GM21447 (cell line): ENCODE data around the gene KCNJ12.
"Not testable (repeated sequence)": the region's sequence is repeated elsewhere in the genome, so short reads cannot be mapped to it uniquely, and the experiment has no call there.

Experiments used
- ATAC-seq: cut with Tn5 transposase; IDR thresholded peaks from one replicate; pipeline ENCODE4 v1.9.1; 2021; ENCODE audit not compliant: unreplicated experiment

KCNJ12 gene

DNA sequence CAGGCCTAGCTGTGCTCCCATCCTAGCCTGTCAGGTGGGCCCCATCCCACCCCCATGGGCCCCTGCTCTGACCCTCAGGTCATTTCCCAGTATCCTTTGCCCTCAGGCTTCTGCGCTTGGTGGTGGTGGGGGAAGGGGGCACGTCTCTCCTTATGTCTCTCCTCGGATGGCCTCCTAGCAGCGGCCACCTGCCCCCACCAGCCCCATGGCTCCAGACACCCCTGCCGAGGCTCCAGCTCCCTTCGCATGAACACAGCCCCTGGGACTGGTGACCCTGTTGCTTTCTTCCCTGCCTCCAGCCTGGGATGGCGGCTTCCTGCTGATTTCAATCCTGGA is 27.3 kb upstream of the KCNJ12 start:
- not testable (repeated sequence) for ATAC-seq

DNA sequence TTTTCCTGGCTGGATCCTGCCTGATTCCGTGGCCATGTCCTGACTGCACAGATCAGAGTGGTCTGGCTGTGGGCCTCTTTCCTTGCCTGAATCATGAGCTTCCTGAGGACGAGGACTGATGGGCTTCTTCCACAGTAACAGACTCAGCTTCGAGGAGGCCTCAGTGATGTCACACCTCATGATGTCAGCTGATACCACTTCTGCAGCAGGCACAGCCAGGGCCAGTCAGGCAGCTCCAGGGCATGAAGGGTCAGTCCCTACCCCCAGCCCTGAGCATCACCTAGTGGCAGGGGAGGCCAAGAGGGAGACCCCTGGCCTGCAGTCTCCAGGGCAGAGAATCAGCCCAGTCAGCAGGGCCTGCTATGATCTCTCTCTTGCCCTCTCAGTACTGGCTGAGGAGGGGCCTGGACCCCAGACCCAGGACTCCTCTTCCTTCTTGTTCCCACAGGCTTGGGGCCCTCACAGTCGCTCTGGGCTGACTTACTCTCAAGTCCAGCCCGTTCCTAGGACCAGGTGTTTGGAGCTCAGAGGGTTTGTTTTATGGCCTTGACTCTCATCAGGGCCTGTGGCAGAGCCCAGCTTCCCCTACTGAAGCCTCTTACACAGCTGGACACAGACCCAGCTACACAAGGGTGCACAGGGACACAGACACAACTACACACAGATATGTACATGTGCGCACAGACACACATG is 26.7 kb upstream of the KCNJ12 start:
- not testable (repeated sequence) for ATAC-seq

DNA sequence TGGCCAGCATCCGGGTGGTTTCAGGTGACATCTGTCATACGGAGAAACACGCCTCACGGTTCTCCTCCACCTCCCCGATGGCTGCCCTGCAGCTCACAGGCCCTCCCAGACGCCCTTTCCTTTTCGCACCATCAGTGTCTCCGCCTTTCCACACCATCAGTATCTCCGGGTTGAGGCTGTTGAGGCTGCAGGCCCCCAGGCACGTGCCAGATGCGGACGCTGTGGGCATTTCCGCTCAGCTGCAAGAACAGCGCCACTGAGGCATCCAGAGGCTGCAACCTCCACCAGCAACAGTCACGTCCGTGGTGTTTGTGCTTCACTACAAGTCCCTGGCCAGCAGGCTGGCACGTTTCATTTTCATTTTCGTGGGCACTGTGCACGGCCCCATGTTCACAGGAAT is 25.7 kb upstream of the KCNJ12 start:
- not testable (repeated sequence) for ATAC-seq

DNA sequence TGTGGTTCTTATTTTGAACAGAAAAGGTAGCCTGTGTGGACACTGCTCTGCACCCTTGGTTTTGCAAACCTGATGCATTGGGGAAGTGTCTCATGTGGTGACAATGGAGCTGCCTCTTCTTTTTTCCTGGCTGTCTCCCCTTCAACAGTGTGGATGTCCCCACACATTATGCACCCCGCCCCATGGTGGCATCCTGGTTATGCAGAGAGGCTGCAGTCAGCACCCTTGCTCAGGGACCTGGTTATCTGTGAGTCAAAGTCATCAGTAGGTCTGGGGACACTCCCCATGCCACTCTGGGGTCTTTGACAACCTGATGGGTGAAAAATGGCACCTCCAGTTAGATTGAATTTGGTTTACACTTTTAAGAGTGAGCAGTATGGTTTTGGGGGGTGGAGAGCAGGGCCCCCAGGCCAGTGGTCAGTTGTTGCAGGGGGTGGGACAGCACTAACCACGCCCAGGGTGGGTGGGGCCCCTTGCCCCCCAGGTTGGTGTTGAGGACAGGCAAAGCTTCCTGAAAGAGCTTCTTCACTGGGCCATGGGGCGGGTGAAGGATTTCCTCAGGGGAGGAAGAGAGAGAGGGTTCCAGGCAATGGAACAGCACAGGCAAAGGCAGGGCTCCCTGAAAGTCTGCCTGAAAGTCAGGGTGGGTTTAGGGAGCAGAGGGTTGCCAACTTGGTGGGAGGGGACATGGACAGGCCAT is 24.6 kb upstream of the KCNJ12 start:
- ATAC-seq, result no peak

DNA sequence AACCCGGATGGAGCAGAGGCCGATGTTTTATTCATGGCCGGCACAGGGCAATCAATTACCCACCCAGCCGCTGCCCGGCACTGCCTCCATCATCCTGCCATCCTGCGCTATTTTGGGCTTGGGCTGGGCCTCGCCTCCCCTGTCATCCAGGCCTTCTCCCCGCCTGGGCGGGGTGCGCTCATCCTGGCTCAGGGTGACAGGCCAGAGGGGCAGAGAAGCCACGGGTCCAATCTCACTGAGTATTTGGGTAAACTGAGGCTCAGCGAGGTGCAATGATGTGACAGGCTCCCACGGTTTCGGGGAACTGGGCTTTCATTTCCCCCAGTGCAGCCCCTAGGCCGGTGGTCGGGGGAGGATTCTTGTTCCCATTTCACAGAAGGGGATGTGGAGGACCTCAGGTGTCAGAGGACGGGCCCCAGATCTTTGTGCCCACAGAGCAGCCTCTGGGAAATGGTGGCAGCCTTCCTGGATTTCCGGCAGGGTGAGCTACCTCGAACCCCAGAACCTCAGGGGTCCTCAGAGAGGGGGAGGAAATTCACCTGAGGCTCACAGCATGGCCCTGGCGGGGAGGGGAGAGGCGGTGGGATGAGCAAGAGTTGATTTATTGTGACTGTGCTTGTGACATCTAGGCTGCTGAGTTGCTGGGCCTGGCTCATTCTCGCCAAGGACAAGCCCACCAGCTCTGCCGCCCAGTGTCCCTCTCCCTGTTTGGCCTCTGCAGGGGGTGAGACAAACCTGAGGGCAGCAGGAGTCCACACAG is 23.8 kb upstream of the KCNJ12 start:
- ATAC-seq, result no peak

DNA sequence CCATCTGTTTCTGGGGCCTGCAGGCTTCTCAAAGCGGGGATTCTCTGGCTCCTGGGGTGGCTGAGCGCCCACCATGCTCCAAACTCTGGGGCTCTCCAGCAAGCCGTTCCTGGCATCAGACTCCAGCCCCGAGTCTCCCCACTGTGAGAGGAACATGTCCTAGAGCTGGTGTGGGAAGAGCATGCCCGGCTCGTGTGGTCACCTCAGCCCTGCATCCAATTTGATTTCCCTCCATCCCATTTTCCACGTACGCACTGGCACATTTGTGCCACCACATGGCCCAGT is 23.2 kb upstream of the KCNJ12 start:
- ATAC-seq, result no peak

DNA sequence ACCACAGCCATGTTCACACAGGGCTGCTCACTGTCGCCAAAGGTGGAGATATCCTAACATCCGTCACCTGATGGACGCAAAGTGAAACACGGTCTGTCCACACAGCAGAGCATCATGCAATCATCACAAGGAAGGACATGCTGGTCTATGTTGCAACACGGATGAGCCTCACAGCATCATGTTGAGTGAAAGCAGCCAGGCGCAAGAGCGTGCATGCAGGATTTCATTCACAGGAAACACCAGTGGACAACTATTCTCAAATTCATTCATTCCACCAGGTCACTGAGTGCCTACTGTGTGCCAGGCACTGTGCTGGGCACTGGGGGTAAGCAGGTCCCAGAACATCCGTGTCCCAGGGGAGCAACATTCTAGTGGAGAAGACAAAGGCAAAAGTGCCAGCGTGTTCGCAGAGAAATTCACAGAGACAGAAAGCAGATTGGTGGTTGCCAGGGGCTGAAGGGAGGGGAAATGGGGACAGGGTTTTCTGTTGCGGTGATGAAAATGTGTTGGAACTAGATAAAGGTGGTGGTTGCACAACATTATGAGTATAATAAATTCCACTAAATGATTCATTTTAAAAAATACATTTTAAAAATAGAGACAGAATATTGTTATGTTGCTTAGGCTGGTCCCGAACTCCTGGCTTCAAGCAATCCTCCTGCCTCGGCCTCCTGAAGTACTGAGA is 22.7 kb upstream of the KCNJ12 start:
- no peak for ATAC-seq

DNA sequence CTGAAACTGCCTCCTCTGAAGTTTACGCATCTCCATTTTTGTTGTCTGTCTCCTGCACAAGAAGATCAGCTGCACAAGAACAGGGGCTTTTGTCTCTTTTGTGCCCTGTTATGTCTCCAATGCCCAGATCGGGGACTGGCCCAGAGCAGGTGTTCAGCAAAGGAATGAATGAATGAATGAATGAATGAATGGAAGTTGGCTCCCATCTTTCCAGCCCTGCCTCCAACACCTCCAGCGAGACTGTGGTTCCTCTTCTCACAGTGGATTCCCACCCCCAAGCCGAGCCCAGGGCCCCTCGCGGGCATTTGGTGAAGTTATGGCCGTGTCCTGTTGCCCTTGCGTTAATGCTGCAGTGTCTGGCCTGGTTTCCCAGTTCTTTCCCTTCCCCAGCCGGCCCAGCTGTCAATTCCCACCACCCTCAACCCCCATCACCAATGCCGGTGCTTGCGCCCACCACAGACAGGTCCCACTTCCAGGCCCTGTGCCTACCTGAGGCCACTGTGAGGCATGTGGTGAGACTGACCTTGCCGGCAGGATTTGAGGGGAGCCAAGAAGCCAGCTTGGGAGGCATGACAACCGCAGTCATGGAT is 21.3 kb upstream of the KCNJ12 start:
- no peak for ATAC-seq

DNA sequence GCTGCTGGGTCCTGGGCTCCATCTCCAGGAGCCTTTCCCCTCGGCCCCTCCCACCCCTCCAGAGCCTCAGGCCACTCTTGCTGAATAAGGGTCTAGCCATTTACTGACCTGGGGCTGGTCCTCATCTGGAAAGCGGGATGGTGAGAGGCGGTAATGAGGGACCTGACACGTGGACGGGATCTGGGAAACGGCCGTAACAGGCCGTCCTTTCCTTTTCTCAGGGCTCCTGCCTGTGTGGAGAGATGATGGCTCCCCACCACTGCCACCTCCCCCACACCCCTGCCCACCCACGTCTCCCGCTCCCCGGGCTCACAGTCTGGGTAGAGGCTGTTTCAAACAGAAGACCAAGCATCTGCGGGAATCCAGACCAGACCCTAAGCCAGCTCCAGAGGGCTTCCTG is 20.6 kb upstream of the KCNJ12 start:
- no peak for ATAC-seq

DNA sequence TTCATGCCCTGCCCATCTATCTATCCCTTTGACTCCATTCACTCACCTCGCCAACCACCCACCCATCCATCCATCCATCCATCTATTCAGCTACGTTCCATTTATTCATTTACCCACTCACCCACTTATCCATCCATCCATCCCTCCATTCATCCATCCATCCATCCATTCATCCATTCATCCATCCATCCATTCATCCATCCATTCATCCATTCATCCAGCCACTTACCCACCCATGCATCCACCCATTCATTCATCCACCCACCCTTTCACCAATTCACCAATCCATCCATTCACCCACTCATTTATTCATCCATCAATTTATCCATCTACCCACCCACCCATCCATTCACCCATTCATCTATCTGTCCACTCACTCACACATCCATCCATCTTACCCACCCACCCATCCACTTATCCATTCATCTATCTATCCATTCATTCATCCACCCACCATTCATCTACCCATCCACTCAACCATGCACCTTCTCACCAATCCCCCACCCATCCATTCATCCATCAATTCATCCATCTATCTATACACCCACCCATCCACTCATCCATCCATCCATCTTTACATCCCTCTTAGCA is 19.5 kb upstream of the KCNJ12 start:
- ATAC-seq, result no peak

DNA sequence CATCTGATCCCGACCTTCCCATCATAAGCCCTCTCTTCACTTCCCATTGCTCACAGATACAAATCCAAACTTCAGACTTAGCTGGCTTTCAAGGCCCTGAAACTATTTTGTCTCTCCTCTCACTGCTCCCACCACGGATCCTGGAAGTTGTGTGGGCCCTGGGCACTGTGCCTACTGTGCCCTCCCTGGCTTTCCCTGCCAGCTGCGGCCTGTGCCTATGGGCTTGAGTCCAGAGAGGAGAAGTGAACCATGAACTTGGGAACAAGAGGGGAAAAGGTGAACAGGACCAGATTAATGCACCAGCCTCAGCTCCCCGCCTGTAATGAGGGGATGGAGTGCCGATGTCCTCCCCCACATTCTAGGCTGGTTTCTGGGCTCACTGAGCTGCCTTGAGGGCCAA is 18.9 kb upstream of the KCNJ12 start:
- ATAC-seq, result no peak

DNA sequence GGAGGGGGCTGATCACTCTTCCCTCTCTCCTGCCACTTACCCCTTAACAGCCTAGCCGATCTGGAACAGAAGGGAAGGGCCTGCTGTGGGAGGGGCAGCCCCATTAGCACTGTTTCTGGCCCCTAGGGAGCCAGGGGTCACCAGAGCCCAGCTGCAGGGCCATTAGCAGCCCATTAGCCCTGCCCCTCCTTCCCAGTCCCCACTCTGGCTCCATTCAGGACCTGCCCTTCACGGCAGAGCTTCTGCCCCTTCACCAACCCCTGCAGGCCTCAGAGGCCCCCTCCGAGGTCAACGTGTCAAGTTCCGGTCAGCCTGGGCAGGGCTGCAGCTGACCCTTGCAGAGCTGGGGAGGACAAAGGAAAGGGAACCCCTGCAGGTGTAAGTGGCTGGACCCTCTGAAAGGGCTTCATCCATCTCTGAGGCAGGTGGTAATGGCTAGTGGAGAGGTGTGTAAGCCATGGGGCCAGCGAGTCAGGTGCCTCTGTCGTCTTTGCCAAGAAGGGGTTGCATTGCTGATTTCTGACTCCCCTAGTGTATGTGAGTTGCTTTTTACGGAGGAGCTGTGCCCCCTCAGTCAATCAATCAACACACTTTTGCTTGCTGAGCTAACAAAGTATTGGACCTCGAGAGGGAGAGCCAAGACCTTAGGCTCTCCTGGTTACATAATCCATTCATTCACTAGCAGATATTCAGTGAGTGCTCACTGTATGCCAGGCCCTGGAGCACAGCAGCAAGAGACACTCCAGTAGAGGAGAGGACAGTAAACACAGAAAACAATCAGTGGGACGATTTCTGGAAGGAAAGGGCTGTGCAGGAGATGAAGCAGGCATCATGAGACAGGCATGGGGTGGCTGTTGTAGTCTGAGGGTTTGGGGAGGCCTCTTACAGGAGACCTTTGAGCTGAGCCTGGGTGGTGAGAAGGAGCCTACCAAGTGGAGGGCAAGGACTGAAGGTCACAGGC is 18.2 kb upstream of the KCNJ12 start:
- ATAC-seq, result no peak

DNA sequence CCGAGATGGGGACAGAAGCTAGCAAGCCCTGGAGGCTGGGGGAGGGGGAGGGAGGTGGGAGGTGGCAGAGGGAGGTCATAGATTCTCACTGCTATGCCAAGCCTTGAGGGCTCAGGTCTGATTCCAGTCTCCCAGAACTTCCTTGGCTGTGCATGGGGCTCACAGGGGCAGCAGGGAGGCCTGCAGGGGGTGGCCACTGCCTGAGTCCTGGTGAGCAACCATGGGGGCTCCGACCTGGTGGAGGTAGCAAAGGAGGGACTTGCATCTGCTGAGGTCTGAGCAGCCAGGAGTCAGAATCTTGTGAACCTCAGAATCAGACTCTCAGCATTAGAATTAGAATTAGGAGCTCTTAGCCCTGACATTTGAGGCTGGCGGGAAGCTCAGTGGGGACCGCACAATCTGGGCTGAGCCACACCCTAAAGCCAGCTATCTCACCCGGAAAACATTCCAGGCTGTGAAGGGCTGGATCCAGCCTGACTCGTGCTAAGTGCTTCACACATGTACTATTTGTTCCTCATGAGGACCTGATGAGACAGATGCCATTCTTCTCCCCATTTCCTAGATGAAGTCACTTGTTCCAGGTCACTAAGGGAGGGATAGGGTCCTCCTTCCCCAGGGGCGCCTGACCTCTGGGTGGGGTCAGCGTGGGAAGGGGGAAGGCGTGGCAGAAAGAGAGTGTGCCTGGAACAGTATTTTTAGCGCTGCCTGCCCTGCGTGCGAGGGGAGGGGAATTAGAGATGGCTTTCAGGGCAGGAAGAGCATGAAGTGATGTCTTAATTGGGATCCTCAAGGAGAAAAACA is 17.3 kb upstream of the KCNJ12 start:
- no peak for ATAC-seq

DNA sequence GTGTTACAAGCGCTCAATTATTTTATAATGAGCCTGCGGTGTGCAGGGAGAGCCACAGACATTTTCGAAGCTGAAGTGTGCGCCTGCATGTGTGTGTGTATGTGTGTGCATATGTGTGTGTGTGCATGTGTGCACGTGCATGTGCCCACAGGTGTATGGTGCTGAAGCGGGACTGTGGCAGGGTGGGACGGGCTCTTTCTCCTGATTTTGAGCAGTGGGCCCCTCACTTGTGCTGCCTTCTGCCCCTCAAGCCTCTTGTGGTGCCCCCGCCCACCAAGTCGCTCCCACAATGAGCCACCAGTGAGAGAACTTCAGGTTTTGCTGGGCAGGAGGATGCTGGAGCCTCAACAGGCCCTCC is 16.7 kb upstream of the KCNJ12 start:
- ATAC-seq, result no peak

DNA sequence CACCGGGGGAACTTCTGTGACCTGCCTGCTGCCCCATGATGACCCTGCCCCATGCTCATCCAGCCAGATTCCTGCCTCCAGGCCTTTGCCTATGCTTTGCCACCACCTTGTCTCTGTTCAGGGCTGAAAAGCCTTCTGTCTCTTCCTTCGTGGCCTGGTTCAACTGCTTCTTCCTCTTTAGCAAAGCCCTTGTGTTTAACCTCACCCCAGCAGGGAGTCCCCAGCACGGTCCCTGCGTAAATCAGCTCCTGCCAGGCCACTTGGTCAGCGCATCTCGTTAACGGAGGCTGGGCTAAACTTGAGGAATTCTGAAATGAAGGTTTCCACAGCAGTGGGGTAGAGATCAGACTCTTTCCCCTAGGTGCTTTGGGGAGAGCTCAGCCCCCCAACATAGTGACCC is 16.1 kb upstream of the KCNJ12 start:
- ATAC-seq, result no peak

DNA sequence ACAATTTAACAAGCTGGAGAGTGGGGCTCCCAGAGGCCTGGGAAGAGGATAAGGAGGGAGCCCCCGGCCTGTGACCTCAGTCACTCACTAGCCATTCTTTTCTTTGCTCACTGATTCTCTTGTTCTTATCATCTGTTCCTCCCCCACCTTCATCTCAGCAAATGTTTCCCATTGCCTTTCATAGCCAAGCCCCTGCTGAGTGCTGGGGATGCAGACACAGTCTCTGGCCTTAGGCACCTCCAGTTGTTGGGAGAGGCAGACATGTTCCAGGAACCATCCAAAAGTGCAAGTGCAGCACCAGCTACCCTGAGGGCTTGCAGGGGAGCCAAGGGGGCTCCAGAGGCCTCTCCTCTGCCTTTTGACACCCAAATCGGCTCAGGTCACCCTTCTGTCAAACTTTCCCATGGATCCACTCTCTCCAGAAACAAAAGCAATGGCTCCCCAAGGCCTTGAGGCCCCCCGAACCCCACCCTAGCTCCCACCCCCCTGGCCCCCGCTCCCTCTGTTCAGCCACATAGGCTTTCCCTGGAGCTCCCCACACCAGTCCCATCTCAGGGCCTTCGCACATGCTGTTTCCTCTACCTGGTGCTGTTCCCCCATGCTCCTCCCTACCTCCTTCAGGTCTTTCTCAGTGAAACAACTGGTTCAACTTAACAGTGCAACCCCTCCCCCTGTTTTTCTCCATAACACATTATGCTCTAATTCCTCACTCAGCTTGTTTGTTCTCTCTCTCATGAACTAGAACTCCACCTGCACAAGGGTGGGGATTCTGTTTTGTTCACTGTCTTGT is 14.9 kb upstream of the KCNJ12 start:
- ATAC-seq, result no peak

DNA sequence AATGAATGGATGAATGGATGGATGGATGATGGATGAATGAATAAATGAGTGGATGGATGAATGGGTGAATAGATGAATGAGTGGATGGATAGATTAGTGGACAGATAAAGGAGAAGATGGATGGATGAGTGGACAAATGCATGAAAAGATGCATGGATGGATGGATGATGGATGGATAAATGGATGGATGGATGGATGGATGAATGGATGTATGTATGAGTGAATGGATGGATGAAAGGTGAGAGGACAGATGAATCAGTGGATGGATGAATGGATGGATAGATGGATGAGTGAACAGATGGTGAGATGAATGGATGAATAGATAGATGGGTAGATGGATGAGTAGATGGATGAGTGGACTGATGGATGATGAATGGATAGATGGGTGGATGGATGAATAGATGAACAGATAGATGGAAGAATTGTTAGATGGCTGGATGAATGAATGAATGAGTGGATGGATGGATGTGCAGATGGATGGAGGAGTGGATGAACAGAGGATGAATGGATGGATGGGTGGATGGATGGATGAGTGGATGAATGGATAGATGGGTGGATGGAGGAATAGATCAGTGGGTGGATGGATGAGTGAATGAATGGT is 13.7 kb upstream of the KCNJ12 start:
- ATAC-seq, result no peak
